GM11168 (cell line): Measurements from ENCODE around the gene ZDHHC14.
"Not testable (repeated sequence)": the region's sequence is repeated elsewhere in the genome, so short reads cannot be mapped to it uniquely, and the experiment has no call there.

Experiments
- in situ Hi-C: fragments of 300-500 bp; cut with MboI; formaldehyde crosslinking; loops from one replicate; pipeline ENCODE4 v1.12.0; 2022; ENCODE audit warnings: low sequenced_read_pairs; ENCODE audit not compliant: unreplicated experiment

The ZDHHC14 gene

DNA sequence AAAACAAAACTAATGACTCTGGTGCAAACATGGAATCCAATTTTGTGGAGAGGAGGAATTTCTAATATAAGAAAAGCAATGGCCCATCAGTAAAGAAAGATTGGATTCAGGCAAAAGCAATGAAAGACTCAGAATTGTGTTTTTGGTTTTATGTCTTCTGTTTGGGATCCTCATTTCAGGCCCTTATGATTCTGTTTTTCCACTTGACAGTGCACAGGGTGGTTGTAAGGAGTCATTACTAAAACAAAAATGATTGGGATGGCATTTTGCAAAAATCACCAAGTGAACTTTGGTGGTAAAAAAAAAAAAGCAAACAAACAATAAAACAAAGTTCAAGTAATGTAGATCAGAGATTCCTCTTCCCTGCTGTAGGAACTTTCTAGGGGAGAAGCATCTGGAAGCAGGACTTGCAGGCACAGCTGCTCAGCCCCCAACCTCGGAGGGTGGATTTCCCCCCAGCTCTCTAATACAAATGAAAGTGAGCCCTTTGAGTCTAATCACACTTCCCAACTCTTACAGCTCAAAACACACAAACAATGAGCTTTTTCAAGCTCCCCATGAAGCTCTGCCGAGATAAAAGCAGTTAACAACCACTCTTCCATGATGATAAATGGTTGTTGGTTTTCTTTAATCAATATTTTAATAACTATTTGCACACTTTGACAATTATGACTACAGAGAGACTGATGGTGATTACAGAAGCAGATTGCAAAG lies 177.7 kb downstream of the ZDHHC14 start:
- in situ Hi-C loops = no loop called here

DNA sequence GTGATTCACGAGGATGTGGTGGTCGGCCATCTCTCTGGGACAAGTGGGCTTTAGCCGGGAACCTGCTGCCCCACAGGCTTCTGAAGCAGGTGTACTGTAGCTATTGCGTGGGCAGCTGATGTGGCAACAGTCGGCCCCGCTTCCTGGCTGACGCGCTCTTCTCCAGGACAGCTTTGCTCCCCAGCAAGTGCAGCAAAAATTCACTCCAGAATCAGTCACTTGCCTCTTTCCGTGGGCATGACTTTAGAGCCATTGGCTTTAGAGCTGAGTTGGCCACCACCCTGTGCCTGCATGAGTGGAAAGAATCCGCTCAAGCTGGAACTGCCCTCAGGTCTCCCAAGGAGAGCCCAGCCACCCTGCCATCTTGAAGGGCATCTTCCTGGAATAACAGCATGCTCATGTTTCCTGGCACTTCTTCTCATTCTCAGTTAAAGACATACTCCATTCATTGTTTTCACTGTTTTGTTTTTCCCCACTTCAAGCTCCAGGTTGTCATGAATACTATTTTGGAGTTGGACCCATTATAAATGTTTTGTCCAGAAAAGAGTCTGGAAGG lies 178.3 kb downstream of the ZDHHC14 start:
- in situ Hi-C loops = no loop called here

DNA sequence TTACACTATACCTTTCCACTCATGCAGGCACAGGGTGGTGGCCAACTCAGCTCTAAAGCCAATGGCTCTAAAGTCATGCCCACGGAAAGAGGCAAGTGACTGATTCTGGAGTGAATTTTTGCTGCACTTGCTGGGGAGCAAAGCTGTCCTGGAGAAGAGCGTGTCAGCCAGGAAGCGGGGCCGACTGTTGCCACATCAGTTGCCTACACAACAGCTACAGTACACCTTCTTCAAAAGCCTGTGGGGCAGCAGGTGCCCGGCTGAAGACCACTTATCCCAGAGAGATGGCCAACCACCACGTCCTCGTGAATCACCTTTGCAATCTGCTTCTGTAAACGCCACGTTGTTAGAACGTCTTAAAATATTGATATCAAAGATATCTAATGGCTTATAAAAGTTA lies 179.1 kb downstream of the ZDHHC14 start:
- in situ Hi-C loops = not testable (repeated sequence)

DNA sequence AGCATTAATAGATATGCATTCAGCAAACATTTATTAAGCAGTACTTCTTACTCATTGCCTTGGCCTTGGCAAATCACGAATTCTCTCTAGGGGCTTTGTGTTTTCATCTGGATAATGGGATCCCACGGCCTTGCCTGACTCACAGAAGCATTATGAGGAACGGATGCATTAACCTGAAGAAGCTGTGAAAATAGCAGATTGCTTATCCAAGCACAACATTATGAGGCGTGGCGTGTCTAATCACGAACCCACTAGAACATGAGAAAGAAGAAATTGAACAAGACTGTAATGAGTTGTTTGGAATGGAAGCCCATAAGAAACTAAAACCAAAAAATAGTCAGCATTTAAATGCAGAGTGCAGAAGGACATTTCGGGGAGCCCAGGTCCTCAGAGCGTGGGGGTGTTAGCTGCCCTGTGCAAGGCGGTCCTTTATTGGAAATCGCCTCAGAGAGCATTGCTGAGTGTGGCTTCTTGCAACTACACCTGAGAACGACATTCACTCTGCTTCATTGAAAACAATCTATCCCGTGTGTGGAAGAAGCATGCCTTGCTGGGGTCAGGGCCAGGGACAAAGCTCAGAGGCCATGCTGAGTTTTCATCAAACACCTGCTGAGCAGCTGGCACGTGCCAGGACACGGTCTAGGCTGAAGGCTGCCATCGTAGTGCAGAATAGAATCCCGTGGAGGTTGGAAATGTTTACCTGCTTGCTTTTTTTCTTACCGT lies 179.9 kb downstream of the ZDHHC14 start:
- in situ Hi-C loops = no loop called here

DNA sequence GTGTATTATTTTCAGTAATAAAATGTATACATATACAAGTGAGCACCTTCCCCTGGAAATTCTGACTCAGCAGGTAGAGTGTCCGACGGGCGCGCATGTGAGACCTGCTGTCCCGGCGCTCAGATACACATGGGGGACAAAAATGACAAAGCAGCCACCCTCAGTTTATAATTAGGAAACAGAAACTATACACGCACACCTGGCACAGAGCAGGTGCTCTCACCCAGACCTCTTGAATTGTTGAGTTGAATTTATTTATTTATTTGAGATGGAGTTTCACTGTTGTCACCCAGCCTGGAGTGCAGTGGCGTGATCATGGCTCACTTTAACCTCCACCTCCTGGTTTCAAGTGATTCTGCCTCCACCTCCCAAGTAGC lies 180.4 kb downstream of the ZDHHC14 start:
- in situ Hi-C loops = no loop called here

DNA sequence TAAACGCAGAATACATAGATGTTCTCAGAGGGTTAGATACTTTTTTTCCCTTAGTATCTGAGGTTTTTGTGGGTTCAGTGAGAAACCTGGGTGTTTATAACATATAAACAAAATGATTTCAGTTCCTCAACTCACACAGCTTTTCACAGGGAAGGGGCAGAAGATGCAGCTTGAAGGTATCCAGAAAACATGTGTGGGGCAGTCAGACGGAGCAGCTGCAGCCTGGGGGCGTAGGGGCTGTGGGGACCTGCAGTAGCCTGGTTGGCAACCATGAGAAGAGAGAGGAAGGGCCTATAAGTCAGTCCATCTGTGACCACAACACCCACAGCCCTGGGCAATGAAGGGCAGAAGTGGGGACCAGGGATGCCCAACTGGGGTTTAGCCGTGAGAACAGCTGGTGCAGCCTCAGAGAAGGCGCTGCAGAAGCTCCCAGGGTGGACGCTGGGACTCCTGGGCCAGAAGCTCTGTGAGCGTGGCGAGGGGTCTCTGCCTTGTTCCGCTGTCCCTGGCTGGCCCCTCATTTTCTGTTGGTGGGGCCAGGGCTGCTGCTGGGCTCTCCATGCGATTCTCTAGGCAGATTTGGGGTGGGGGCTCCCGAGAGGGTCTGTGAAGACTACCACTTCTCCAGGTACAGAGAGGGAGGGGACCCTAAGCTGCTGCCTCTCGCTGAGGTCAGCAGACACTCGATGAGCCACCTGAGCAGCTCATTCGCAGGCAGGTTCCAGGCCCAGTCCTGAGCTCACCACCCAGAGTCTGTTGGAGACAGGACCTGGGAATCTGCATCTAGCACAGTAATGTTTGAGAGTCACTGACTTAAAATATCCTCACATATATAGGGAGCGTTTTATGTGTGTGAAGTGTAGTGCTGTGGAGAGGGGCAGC lies 181.2 kb downstream of the ZDHHC14 start:
- in situ Hi-C loops = no loop called here

DNA sequence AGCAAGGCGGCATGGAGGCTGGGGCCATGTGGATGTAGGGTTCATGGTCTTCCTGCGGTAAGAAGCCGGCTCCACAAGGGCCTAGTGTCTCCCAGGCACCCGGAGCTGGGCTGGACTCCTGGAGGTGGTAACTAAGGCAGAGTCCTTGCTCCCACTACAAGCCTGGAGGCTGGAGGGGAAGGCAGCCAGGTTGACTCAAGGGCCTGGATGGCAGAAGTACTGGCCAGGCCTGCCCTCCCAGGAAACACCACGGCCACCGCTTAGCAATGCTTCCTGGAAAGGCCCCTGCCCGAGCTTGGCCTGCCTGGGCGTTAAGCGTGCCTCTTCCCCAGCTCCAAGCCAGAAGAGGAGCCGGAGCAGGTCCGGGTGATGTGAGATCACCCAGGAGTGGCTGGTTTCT lies 182.0 kb downstream of the ZDHHC14 start:
- in situ Hi-C loops = no loop called here

DNA sequence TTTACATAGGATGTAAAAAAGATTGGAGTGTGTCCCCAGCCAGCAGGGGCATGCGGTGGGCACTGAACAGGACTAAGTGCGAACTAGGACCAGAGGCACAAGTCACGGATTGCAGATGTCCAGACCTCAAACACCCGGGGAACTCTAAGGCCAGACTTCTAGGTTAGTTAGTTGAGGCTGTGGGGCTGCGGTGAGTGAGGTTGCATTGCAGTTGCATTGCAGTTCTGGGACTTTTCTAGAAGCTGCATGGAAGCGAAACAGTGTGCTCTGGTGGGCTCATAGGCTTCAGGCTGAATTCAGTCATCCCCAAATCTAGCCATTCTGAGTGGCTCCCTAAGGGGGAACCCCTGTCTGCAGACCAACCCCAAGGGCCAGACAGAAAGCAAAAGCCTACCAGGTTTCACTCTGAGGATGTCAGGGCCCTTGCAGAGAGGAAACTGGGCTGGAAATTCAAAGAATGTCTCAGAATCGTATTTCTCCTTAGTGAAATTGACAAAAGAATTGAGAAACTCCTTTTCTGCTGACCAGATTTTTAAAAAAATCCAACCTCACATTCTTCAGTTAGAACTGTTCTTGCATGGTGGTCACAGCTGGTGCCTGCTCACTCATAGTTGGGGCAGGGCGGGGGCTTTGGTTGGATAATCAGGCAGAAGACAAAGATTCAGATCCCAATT lies 182.8 kb downstream of the ZDHHC14 start:
- in situ Hi-C loops = no loop called here

DNA sequence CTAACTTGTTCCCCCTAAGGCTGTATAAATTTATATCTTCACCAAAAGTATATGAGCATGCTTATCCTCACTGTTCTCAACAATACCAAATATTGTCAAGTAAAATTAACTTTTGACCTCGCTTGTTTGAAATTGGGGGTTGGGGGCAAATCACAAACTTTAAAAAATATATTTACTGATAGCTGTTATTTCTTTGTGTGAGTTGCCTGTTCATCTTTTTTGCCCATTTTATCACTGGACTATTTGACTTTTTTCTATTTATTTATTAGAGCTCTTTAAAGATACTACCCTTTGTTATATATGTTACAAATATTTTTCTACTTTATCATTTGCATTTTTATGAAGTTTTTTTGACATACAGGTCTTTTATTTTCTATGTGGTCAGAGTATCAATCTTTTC lies 187.7 kb downstream of the ZDHHC14 start:
- in situ Hi-C loops = no loop called here

DNA sequence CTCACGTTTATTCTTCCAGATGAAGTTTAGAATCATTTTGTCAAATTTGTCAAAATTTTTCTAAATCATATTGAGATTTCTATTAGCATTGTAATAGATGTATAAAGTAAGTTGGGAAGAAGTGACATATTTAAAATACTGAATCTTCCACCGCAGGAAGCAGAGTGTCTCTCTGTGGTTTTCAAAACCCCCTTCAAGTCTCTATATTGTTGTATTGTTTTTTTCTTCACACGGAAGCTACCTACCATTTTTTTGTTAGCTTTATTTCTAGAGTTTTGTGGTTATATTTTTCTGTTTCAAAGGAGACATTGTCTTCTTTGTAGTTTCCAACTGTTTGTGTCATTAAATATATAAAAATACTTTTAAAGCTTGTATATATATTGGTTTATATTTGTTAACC lies 188.6 kb downstream of the ZDHHC14 start:
- in situ Hi-C loops = no loop called here

DNA sequence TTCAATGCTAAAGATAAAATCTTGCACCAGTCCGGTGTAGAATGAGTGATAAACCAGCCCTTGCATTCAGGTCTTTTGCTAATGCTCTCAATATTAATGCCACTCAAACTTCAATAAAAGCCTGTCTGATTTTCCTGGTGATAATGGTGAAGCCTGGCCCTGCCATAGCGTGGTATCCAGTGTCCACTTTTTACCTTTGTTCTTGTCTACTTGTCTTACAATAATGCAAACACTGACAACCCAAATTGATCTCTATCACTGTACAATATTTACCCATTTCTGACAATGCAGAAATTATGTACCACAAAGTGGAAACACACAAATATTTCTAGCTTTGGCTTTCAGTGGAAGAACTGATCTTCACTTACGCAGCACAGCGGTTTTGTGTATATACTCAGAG lies 189.1 kb downstream of the ZDHHC14 start:
- in situ Hi-C loops = no loop called here

DNA sequence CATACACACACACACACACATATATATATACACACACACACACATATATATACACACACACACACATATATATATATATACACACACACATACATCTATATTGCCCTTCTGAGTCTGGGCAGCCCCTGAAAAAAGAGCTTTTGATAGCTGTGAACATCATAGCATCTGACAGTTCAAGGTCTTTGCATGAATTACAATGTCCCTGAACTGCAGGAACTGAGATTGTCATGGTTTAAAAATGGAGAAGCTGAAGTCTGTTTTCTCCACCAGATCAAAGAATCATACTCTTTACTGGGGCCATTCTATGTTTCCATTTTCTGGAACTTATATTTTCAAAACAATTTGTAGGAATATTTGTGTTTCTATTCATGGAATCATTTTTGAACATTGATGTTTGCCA lies 189.8 kb downstream of the ZDHHC14 start:
- in situ Hi-C loops = no loop called here

DNA sequence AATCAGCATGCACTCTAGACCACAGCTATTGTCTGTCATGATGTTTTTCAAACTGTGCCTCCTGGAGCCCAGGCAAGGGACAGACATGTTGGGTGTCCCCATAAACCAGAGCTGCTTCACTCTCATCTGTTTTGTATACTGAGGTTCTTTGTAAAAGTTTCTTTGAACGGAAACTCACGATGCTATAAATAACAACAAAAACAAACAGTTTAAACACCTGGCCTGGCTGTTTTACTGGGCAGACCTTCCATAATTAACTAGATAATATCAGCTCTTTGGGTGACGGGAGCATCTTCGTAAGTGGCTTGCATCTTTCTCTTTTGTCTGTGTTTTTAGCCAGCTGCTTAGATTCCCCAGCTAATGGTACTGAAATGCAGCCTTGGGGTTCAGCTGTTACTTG lies 190.3 kb downstream of the ZDHHC14 start:
- in situ Hi-C loops = no loop called here

DNA sequence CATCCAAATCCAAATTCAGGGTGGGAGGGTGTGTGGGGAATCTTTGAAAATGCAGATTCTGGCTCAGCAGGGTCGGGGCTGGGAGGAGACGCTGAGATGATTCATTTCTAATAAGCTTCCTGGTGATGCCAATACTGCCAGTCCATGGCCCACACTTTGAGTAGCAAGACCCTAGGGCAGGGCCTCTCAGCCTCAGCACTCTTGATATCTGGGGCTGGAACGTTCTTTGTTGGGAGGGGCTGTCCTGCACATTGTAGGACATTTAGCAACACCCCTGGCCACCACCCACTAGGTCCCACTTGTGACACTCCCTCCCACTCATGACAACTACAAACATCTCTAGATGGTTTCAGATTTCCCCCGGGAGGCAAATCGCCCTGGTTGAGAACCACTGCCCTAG lies 191.0 kb downstream of the ZDHHC14 start:
- in situ Hi-C loops = no loop called here

DNA sequence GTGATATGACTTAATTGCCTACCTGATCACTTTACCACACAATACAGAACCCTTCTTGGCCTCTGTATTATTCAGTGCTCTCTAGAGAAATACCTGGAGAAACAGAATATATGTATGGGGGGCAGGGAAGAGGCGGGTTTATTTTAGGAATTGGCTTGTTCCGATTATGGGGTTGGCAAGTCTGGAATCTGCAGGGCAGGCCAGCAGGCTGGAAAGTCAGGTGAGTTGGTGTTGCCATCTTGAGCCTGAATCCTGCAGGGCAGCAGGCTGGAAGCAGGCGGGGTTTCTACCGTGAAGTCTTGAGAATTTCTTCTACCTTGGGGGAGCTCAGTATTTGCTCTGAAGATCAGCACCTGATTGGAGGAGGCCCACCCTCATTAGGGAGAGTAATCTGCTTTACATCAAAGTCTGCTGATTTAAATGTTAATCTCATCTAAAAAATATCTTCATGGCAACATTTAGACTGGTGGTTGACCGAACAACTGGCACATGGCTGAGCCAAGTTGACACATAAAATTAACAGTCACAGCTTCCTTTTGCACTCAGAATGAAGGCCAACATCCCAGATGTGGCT lies 193.9 kb downstream of the ZDHHC14 start:
- in situ Hi-C loops = no loop called here

DNA sequence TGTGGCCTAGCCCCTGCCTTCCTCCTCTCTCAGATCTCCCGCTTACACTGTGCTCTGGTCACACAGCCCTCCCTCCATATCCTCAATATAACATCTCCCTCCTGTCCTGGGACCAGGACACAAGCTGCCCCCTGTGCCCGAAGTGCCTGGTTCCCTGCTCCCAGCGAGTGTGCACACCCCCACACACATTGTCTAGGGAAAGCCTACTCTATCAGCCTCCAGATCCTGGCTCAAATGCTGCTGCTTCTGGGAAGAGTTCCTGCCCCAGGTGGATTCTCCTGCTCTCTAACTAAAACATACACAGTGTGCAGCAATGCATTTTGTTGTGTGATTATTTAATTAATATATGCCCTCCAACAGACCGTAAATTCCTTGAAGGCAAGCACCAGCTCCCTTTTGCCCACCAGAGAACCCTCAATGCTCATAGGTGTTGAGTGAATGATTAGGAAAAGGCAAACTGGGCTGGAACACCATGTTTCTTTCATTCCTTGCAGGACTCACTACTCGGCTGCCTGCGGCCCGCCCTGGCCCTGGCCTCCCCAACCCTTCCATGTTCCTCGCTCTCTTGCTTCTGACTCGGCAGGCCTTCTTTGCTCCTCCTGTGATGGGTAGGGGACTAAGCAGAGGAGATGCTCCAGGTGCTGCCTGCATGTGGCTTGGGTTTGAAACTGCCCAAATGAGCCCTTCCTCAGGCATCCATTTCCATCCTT lies 194.6 kb downstream of the ZDHHC14 start:
- in situ Hi-C loops = no loop called here

DNA sequence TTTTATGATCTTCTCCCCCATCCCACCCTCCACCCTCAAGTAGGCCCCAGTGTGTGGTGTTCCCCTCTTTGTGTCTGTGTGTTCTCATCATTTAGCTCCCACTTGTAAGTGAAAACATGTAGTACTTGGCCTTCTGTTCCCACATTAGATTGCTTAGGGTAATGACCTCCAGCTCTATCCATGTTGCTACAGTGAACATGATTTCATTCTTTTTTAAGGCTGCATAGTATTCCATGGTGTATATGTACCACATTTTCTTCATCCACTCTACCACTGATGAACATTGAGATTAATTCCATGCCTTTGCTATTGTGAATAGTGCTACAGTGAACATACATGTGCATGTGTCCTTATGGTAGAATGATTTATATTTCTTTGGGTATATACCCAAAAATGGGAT lies 196.0 kb downstream of the ZDHHC14 start:
- in situ Hi-C loops = not testable (repeated sequence)

DNA sequence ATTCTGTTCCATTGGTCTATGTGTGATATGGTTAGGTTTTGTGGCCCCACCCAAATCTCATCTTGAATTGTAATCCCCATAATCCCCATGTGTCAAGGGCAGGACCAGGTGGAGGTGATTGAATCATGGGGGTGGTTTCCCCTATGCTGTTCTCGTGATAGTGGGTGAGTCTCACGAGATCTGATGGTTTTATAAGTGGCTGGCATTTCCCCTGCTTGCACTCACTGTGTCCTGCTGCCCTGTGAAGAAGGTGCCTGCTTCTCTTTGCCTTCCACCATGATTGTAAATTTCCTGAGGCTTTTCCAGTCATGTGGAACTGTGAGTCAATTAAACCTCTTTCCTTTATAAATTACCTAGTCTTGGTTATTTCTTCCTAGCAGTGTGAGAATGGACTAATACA lies 197.5 kb downstream of the ZDHHC14 start:
- in situ Hi-C loops = not testable (repeated sequence)

DNA sequence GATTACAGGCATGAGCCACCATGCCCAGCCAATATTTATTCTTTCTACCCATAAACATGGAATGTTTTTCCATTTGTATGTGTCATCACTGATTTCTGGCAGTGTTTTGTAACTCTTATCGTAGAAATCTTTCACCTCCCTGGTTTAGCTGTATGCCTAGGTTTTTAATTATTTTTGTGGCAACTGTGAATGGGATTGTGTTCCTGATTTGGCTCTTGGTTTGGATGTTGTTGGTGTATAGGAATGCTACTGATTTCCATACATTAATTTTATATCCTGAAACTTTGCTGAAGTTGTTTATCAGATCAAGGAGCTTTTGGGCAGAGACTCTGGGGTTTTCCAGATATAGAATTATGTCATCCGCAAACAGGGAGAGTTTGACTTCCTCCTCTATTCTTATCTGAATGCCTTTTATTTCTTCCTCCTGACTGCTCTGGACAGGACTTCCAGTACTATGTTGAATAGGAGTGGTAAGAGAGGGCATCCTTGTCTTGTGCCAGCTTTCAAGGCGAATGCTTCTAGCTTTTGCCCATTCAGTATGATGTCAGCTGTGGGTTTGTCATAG lies 198.6 kb downstream of the ZDHHC14 start:
- in situ Hi-C loops = no loop called here
